GM18907 (cell line): ENCODE measurements around the gene PLA2G6.
"Not testable (repeated sequence)": the region's sequence is repeated elsewhere in the genome, so short reads cannot be mapped to it uniquely, and the experiment has no call there.

ENCODE experiments used
- ATAC-seq: cut with Tn5 transposase; IDR thresholded peaks from one replicate; pipeline ENCODE4 v1.9.1; 2021; ENCODE audit warnings: mild to moderate bottlenecking, moderate library complexity; ENCODE audit not compliant: unreplicated experiment

The PLA2G6 gene

DNA sequence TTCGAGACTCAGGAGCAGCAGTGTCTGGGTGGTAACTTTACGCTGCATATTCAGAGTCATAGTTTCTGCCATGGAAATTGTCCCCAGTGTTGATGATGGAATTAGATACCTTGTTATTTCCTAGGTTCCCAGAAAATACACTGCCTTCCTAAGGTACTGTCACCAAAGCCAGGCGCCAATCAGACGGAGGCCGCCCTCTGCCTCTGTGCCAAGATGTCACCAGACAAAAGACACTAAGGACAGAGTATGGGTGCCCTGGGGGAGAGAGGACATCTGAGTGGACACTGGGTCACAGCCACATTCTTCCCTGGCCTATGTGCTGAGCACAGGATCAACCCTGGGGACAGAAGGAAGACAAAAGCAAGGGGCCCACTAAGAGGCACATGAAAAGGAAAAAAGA, 11.2 kb downstream of the PLA2G6 start:
- ATAC-seq: no peak

DNA sequence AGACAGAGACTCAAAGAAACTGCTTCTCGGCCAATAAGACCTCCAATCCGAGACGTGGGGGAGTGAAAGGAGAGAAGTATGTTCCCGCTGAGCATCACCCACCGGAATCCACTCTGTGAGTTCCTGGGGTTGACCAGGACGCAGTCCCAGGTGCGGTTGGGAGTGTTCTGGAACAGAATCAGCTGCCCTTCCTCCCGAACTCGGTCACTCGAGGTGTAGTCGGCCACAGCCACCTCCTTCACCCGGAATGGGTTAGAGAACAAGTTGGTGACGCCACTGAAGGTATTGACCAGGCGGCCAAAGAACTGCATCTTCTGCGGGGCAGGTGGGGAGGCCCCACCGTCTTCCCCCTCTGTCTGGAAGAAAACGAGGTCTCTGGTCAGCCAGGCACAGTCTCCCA, 12.5 kb downstream of the PLA2G6 start:
- no peak for ATAC-seq

DNA sequence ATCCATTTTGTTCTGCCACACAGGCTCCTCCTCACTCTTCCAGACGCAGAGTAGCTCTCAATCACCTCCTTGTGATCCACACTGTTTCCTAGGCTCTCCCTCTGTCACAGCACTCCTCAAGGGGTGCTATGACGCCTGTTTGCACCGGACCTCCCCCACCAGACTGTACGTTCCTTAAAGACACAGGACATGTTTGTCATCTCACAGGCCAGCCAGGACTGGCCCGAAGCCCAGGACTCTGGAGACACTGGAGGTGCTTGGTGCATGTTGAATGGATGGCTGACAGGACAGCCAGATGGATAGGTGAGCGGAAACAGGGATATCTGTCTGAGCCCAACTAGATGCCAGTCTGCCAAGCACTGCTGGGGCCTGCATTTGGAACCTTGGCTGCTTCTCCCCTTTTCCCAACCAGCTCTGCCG, 13.6 kb downstream of the PLA2G6 start:
- no peak for ATAC-seq

DNA sequence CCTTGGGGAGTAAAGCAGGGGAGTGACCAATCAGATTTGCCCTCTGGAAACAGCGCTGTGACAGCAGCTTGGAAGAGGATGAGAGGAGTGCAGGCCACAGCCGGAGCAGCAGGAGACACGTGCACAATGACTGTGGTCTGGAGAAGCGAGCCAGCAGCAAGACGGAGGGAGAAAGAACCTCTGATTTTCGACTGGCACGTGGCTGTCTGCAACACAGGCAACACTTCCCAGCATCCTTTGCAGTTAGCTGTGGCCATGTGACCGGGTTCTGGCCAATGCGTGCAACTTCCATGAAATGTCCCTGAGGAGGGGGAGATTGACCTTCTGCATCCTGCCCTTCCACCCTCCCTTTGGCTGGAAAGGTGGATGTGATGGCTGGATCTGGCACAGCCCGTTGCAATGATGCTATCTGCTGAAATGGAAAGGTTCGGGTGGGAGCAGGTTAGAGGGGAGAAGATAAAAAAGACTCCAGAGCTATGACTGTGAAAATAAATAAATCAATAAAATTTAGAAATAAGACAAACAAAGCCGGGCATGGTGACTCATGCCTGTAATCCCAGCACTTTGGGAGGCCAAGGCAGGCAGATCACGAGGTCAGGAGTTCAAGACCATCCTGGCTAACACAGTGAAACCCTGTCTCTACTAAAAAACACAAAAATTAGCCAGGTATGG, 15.6 kb downstream of the PLA2G6 start:
- ATAC-seq: no peak

DNA sequence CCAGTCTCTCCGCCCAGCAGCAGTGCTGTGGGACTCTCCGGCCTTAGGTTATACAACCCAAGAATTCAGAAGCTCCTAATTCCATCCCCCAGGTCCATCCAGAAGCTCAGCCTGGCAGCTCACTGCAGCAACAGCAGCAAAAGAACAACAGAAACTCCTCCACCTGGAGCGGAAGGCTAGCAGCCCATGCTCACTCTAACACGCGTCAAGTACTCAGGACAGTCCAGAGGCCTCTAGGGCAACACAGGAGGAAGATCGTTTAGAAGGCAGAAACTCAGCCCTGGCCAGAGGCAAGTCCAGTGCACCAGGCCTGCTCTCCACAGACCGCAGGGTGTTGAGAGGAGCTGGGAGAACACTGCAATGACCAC, 17.1 kb downstream of the PLA2G6 start:
- no peak for ATAC-seq

DNA sequence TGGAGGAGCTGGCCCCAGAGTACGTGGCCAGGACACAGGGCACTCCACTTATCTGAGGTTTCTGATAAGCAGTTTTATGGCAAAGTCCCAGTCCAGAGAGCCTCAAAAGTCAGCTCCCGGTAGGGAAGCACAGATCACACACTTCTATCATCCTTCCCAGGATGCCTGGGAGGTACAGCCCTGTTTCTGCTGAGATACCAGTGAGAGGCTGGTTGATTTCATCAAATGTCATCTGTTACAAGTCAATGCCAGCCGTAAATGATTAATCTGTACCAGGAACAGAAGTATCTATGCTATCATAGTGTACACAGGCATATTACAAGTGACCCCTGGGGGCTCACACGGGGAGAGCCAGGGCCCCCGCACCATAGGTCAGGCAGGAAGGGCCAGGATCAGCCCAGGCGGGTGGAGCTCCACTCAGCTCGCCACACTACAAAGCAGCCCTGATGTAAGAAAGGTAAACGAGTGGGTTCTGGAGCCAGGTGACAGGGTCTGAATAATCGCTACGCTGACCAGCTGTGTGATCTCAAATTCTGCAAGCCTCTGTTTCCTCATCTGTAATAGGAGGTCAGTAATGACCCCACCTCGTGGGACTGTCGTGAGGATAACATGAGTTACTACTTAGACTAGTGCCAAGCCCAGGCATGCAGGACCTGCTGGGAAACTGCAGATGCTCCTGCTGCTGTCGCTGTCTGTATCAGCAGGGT, 17.6 kb downstream of the PLA2G6 start:
- ATAC-seq: no peak

DNA sequence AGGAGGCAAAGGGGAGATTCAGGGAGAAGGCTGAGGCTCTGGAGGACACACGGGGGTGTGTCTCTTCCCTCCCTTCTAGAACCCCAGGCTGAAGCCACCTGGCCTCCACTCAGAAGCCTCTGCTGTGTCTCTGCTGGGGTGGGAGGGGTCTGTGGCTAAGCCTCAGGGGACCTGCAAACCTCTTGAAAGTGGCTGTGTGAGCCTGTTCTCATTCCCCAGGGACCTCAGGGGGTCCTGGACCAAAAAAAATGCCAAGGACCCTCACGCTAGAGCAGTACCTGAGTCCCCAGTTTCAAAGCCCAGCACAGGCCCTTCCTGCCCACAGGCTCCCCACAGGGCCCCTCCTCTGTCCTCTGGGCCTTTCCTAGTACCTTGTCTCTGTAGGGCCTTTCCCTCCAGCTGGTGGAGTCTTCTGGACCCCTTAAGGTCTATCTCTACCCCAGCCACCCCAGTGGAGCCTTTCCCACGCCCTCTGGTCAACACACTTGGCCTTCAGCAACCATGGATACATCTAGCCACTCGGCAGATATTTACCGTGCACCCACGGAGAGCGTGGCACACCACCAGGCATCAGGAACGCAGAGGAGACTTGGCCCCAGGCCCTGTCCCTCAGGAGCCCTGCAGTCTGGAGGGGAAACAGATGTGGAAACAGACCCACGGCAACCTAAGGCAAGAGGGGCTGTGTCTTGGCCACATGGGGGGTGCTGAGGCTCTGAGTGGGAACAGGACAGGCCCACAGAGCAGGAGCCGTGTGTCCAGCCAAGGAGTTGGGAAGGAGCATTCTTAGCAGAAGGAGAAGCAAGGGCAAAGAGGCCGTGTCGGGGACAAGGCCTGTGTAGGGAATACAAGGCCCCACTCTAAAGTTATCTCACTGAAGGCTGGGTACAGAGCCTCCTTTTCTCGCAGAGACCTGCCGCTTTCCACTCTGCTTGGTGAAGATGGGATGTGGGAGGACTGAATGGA, 18.5 kb downstream of the PLA2G6 start:
- peak; percentile 47 for ATAC-seq

DNA sequence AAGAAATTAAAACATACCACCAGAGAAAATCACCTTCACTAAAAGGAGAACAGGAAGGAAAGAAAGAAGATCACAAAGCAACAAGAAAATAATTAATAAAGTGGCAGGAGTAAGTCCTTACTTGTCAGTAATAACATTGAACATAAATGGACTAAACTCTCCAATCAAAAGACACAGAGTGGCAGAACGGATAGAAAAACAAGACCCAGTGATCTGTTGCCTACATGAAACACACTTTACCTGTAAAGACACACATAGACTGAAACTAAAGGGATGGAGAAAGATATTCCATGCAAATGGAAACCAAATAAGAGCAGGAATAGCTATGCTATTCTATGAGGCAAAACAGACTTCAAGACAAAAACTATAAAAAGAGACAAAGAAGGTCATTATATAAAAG, 25.9 kb downstream of the PLA2G6 start:
- ATAC-seq: no peak

DNA sequence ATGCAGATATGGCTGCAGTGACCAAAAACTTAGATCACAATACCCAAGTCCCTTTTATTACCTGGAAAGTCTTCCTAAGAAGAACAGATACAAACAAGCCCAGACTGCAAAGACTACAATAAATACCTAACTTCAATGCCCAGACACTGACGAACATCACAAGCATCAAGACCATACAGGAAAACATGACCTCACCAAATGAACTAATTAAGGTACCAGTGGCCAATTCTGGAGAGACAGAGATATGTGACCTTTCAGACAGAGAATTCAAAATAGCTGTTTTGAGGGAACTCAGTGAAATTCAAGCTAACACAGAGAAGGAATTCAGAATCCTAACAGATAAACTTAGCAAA, 27.1 kb downstream of the PLA2G6 start:
- not testable (repeated sequence) for ATAC-seq

DNA sequence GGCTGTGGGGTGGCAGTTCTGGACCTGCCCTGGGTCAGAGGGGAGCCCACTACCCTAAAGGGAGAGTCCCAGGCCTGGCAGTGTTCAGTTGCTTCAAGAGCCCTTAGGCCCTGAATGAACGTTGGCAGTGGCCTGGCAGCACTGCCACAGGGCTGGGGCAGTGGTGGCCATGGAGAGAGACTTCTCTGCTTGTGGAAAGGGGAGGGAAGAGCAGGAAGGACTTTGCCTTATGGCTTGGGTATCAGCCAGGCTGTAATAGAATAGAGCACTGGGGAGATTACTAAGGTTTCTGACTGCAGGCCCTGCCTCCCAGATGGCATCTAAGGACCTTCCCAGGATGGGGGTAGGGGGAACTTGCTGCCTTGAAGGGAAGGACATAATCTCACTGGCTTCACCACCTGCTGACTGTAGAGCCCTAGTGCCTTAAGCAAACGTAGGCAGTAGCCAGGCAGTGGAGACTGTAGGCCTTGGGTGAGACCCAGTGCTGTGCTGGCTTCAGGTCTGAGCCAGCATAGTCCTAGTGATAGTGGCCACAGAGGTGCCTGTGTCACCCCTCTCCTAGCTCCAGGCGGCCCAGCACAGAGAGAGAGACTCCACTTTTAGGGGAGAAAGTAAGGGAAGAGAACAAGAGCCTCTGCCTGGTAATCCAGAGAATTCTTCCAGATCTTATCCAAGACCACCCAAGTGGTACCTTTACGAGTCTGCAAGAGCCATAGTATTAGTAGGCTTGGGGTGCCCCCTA, 27.6 kb downstream of the PLA2G6 start:
- ATAC-seq: no peak

DNA sequence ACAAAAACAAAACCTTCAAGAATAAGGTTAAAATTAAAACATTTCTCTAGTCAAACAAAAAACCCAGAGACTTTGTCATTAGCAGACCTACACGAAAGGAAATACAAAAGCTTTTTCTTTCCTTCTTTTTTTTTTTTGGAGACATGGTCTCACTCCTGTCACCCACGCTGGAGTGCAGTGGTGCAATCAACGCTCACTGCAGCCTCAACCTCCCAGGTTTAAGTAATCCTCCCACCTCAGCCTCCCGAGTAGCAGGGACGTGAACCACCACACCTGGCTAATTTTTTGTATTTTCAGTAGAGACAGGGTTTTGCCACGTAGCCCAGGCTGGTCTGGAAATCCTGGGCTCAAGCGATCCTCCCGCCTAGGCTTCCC, 30.5 kb downstream of the PLA2G6 start:
- ATAC-seq: no peak

DNA sequence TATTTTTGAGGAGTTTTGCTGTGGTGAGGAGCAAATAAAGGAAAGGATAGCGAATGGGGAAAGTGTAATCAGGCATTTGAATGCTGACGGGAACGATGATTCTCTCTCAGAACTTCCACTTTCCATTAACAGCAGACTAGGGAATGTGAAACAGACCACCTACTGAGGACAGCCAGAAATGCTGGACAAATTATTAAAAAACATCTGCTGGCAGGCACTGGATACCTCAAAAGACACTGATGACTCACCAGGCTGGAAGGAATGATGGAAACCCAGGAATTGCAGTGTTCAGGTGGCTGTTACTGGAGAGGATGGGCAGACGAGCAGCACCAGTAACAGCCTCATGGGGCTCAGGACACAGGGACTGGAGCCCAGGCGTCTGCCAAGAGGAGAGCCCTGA, 33.4 kb downstream of the PLA2G6 start:
- no peak for ATAC-seq

DNA sequence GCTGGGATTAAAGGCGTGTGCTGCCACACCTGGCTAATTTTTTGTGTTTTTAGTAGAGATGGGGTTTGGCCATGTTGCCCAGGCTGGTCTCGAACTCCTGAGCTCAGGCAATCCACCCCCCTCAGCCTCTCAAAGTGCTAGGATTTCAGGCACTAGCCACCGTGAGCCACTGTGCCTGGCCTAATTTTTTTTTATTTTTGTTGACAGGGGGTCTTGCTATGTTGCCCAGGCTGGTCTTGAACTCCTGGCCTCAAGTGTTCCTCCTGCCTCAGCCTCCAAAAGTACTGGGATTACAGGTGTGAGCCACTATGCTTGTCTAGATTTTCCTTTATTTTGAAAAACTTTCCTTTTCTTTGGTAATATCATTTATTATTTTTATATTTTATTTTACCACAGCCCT, 35.5 kb downstream of the PLA2G6 start:
- ATAC-seq: not testable (repeated sequence)

DNA sequence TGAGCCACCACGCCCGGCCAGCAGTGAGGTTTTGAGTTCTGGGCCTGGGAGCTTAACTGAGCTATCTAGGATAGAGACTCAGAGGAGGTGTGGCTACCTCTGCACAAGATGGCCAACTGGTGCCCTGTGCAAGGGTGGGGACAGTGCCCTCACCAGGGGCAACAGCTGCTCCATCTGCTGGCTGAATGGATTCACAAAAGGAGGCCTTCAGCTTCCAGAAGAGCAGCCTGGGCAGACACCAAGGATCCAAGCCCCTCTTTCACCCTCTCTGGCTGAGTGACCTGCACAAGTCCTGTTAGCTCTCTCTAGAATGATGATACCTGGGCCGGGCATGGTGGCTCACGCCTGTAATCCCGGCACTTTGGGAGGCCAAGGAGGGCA, 37.6 kb downstream of the PLA2G6 start:
- ATAC-seq: no peak

DNA sequence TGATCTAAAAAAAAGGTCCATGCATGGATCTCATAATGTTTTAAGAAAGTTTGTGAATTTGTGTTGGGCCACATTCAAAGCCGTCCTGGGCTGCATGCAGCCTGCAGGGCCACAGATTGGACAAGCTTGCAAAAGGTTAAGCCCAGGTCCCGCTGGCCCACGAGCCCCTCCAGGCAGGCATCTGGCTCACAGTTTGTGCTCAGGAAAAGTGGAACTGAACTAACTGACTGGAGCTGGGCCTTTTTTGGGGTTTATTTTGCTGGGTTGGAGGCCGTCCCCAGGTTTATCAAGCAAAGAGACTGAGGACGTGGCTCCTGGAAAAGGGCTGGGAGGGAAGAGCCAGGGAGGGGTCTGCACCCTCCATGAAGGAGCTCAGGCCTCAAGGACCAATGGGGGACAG, 39.0 kb downstream of the PLA2G6 start:
- ATAC-seq: no peak

DNA sequence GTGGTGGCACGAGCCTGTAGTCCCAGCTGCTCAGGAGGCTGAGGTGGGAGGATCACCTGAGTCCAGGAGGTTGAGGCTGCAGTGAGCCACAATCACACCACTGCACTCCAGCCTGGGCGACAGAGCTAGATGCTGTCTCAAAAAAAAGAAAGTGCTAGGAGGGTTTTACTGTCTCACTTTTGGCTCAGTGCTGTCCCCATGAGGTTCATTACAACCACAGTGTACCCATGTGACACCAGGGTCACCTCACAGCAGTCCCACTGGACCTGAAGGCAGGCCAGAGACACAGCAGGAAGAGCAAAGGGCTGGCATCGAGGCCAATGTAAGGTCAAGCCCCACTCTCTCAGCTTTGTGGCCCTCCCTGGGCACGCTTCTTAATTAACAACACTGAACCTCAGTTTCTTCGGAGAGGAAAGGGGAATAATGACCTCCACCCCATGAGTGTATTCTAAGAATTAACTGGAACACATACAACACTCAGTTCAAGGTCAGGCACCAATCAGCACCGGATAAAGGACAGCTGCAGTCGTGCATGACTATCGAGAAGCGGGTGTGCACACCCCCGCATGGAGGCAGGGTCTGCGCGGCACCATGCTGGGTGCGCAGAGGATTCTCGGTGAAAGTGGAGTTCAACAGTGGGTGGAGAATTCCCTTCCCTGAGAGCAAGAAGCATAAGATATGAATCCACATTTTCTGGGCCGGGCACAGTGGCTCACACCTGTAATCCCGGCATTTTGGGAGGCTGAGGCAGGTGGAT, 40.2 kb downstream of the PLA2G6 start:
- no peak for ATAC-seq

DNA sequence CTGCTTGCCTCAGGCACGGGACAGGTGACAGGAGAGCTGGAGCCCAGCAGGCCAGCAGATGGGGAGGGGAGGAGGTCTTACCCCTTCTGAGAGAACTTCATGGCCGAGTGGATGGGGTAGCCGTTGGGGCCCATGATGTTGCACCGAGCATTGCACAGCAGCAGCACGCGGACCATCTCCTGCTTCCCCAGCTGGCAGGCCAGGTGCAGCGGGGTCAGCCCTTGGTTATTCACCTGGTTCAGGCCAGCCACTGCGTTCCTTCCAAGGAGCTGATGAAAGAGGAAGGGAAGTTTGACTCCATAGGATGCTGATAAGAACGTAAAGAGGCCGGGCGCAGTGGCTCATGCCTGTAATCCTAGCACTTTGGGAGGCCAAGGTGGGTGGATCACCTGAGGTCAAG, 41.7 kb downstream of the PLA2G6 start:
- ATAC-seq: no peak

DNA sequence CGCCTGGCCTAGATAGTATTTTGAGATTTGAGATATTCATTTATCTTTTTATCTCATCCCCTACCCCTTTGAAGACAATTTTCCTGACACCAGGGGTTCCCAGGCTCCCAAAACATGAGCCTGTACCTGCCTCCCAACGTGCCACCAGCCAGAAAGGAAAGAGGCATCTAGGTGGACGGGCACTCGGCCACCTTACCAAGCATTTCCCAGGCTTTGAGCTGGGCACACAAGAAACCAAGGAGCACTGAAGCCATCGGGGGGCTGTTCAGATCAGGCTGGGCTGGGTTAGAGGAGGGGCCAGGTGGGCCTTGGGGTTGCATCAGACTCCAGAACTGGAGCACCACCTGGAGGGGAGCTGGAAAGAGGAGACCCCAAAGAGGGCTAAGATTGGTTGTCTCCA, 42.7 kb downstream of the PLA2G6 start:
- no peak for ATAC-seq

DNA sequence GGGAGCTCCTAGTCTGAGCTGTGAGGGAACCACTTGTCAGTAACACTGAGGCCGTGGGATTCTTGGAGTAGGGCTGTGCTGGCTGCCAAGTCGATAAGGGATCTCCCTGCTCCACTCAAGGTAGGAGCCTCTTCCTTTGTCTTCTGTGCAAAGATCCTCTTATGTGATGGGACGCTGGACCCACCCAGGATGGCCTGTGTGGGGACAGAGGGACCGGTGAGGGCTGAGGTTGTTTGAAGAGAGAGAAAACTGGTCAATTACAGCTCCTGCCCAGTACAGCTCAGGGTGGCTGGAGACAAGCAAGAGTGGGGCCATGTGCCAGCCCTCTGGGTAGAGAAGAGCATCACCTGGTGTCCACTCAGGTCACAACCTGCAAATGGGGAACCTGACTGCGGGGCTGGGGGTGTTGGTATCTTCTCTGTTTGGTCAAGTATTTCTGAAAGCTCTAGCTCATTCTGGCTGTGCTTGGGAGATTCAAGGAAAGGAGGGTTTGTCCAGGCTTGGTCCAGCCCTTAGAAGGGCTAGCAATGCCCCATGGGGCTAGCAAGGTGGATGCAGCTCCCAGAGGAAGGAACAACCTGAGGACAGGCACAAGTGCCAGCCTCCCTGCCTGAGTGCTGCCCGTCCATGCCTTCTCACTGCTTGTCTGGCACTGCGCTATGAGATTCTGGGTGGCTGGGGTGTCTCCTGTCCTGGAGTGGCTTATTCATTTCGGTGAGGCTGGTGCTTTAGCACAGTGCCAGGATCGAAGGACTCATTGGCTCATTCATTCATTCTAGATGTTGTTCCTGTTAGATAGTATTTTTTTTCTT, 43.5 kb downstream of the PLA2G6 start:
- no peak for ATAC-seq

DNA sequence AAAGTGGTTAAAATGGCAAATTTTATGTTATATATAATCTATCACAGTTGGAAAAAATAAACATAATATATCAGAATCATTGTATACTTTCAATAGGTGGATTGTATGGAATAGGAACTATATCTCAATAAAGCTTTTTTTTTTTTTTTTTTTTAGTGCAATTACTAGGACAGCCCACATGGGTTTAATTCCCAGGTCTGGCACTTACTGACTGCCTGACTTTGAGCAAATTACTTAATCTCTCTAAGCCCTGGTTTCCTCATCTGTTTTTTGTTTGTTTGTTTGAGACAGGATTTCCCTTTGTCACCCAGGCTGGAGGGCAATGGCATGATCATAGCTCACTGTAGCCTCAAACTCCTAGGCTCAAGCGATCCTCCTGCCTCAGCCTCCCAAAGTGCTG, 45.0 kb downstream of the PLA2G6 start:
- no peak for ATAC-seq
